ENCODE results near the gene FHAD1. TPM values are rescaled to one million over a fixed set of nuclear protein-coding genes. Genes with fewer than 3 reads are reported as not detected.

Gene FHAD1
- polyA plus RNA-seq, 1 of the 3 experiments (the other 2 are of a cell fraction): 0.48 TPM

DNA sequence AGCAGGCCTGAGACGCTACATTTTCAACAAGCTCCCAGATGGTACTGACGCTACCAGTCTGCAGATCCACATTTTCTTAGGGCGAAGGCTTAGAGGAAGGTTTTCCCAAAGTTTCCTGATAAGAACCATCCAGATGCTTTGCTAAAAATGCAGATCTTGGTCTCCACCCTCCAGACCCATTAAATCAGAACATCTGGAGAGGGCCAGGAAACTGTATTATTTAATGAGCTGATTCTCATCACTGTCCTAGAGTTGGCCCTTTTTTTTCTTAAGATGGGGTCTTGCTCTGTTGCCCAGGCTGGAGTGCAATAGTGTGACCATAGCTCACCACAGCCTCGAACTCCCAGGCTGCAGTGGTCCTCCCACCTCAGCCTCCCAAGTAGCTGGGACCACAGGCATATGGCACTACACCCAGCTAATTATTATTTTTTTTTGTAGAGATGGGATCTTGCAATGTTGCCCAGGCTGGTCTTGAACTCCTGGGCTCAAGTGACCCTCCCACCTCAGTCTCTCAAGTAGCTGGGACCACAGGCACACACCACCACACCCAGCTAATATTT lies 95.5 kb downstream of the FHAD1 start:
- no peaks in the 10 kb centered on the region for H3K27me3 ChIP-seq (ENCODE audit: insufficient read depth)
- H3K4me1 ChIP-seq (ENCODE audit: control insufficient read depth in 1 of 2, insufficient read depth in 2 of 2, low read depth in 1 of 2, low read length in 1 of 2): peaks cover 0 to 11% of the 10 kb centered on the region in 2 experiments; a peak in 2 of 4 replicates
- 0 out of 4 replicates have a peak overlapping the region, but pooled peaks of 1 of the 2 experiments have one; percentile 24 for H3K27ac ChIP-seq (ENCODE audit: low read depth in 2 of 2, low read length in 1 of 2)
- no peaks in the 10 kb centered on the region for H4K20me1 ChIP-seq (ENCODE audit: insufficient read depth)
- DNase-seq: no peak
- H3K9me3 ChIP-seq: no peaks in the 10 kb centered on the region; the same call in 1 of the 2 replicates
- ChIA-PET POLR2A (no interaction called here), CTCF (interaction anchor here (0.9 to 2.7 kb wide), 4 partner anchors 18 to 88 kb away, joined by 3 to 8 read pairs (median 5); no protein-coding TSS in a partner anchor)
- WGBS (ENCODE audit: low lambda C conversion rate): 89% methylated on average over 4 of the region's 4 CpGs
- 0 out of 2 replicates have a peak overlapping the region, but pooled peaks have one; percentile 13 for H2AFZ ChIP-seq (ENCODE audit: low read depth)
- H3K4me2 ChIP-seq: peak overlapping the region; percentile 24; the same call in 1 of the 2 replicates
- H3K9ac ChIP-seq: 0 out of 2 replicates have a peak overlapping the region, but pooled peaks have one; percentile 17
- H3K4me3 ChIP-seq (ENCODE audit: low read depth in 2 of 2, low read length in 1 of 2): no peak overlapping the region
- H3K79me2 ChIP-seq (ENCODE audit: insufficient read depth): no peaks in the 10 kb centered on the region
- no peaks in the 10 kb centered on the region for H3K9me2 ChIP-seq
- H3F3A ChIP-seq (replicated peaks; ENCODE audit: insufficient read depth): peaks cover 8% of the 10 kb centered on the region
- TF ChIP-seq MEF2A (IDR thresholded peaks at IDR 0.05; ENCODE audit: borderline replicate concordance, low read depth) (no peak), EZH2phosphoT487 (IDR thresholded peaks at IDR 0.05; ENCODE audit: borderline replicate concordance, low read depth) (no peak)
- H3K36me3 ChIP-seq (replicated peaks in 1 of 2; ENCODE audit: control insufficient read depth in 1 of 2, insufficient read depth in 2 of 2, low read length in 1 of 2): no peaks in the 10 kb centered on the region

DNA sequence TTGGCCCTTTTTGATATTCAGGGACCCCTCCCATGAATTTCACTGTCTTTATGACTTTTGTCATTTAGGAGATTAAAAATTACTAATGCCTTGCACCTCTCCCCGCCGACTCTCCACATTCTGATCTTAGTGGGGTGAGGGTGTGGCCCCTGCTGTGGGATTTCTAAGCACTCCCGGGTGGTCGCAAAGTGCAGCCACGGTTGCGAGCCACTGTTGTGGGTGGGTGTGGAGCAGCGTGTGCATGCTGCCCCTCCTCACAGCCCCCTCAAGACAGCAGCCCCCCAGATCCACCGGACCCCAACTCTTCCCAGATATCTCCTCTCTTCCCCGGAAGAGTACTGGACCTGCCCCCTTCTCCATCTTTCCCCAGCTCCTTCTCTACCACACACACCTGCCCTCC lies 96.1 kb downstream of the FHAD1 start:
- CTCF ChIA-PET: interaction anchor here (1.0 to 2.7 kb wide), 3 partner anchors 18 to 87 kb away, joined by 3 to 8 read pairs (median 6); no protein-coding TSS in a partner anchor
- Histone ChIP-seq H3K4me3 (ENCODE audit: low read depth in 2 of 2, low read length in 1 of 2) (no peak overlapping the region), H4K20me1 (ENCODE audit: insufficient read depth) (no peaks in the 10 kb centered on the region), H2AFZ (ENCODE audit: low read depth) (no peak overlapping the region), H3K79me2 (ENCODE audit: insufficient read depth) (no peaks in the 10 kb centered on the region), H3K36me3 (replicated peaks in 1 of 2; ENCODE audit: control insufficient read depth in 1 of 2, insufficient read depth in 2 of 2, low read length in 1 of 2) (no peaks in the 10 kb centered on the region), H3K27me3 (ENCODE audit: insufficient read depth) (no peaks in the 10 kb centered on the region), H3K27ac (ENCODE audit: low read depth in 2 of 2, low read length in 1 of 2) (no peak overlapping the region), H3K4me2 (no peak overlapping the region), H3K9me2 (no peaks in the 10 kb centered on the region), H3K9ac (no peak overlapping the region), H3K9me3 (no peaks in the 10 kb centered on the region; the same call in 1 of the 2 replicates), H3K4me1 (ENCODE audit: control insufficient read depth in 1 of 2, insufficient read depth in 2 of 2, low read depth in 1 of 2, low read length in 1 of 2) (peaks cover 0 to 7% of the 10 kb centered on the region in 2 experiments; a peak in 2 of 4 replicates), H3F3A (replicated peaks; ENCODE audit: insufficient read depth) (peaks cover 8% of the 10 kb centered on the region)
- WGBS (ENCODE audit: low lambda C conversion rate): 96% methylated on average over 9 of the region's 9 CpGs
- TF ChIP-seq RCOR1 (IDR thresholded peaks at IDR 0.05; ENCODE audit: low read length) (no peak), TAF1 (IDR thresholded peaks at IDR 0.05; ENCODE audit: borderline replicate concordance, low read depth, low read length) (no peak)
- POLR2A ChIA-PET: no interaction called here
- DNase-seq: no peak

DNA sequence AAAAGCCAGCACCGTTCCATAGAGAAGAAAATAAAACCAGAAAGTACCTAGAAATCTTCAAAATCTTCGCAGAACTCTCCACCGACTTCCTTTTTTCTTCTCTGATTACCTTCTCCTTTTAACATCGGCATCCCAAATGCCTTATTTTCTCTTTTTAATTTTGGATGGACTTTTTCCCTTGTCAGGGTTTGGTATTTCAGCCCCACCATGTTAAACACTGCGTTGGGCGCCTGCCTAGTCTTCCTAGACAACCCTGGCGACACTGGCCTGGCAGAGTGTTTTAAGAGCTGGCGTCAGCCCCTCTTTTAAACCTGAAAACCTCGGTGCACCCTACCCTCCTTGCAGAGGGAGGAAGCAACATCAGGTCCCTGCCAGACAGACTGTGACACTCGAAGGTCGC lies 96.7 kb downstream of the FHAD1 start:
- H3K4me3 ChIP-seq (ENCODE audit: low read depth in 2 of 2, low read length in 1 of 2): no peak overlapping the region
- H3F3A ChIP-seq (replicated peaks; ENCODE audit: insufficient read depth): peaks cover 8% of the 10 kb centered on the region
- no peak overlapping the region for H2AFZ ChIP-seq (ENCODE audit: low read depth)
- WGBS (ENCODE audit: low lambda C conversion rate): 87% methylated on average over 10 of the region's 11 CpGs
- H4K20me1 ChIP-seq (ENCODE audit: insufficient read depth): no peaks in the 10 kb centered on the region
- peaks cover 0 to 7% of the 10 kb centered on the region in 2 experiments; a peak in 2 of 4 replicates for H3K4me1 ChIP-seq (ENCODE audit: control insufficient read depth in 1 of 2, insufficient read depth in 2 of 2, low read depth in 1 of 2, low read length in 1 of 2)
- ChIA-PET POLR2A (no interaction called here), CTCF (interaction anchor here (1.6 kb wide), 1 partner anchor 19 kb away, joined by 6 read pairs; no protein-coding TSS in a partner anchor)
- no peaks in the 10 kb centered on the region for H3K27me3 ChIP-seq (ENCODE audit: insufficient read depth)
- H3K79me2 ChIP-seq (ENCODE audit: insufficient read depth): no peaks in the 10 kb centered on the region
- no peak for TF ChIP-seq NRF1 (IDR thresholded peaks at IDR 0.05; ENCODE audit: low read depth, low read length)
- no peak for TF ChIP-seq JUND (IDR thresholded peaks at IDR 0.05)
- no peak for TF ChIP-seq MXI1 (IDR thresholded peaks at IDR 0.05; ENCODE audit: low read depth, low read length)
- TF ChIP-seq YY1 (IDR thresholded peaks at IDR 0.05; ENCODE audit: low read depth): no peak
- TF ChIP-seq RCOR1 (IDR thresholded peaks at IDR 0.05; ENCODE audit: low read length): no peak
- no peak for TF ChIP-seq TEAD4 (IDR thresholded peaks at IDR 0.05; ENCODE audit: borderline replicate concordance, insufficient read depth)
- TF ChIP-seq, protein P1, sequence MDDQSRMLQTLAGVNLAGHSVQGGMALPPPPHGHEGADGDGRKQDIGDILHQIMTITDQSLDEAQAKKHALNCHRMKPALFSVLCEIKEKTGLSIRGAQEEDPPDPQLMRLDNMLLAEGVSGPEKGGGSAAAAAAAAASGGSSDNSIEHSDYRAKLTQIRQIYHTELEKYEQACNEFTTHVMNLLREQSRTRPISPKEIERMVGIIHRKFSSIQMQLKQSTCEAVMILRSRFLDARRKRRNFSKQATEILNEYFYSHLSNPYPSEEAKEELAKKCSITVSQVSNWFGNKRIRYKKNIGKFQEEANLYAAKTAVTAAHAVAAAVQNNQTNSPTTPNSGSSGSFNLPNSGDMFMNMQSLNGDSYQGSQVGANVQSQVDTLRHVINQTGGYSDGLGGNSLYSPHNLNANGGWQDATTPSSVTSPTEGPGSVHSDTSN (IDR thresholded peaks at IDR 0.05): no peak
- H3K9me3 ChIP-seq: no peaks in the 10 kb centered on the region; the same call in 1 of the 2 replicates
- no peaks in the 10 kb centered on the region for H3K36me3 ChIP-seq (replicated peaks in 1 of 2; ENCODE audit: control insufficient read depth in 1 of 2, insufficient read depth in 2 of 2, low read length in 1 of 2)
- DNase-seq: no peak
- H3K4me2 ChIP-seq: no peak overlapping the region
- H3K9ac ChIP-seq: no peak overlapping the region
- H3K9me2 ChIP-seq: no peaks in the 10 kb centered on the region
- no peak overlapping the region for H3K27ac ChIP-seq (ENCODE audit: low read depth in 2 of 2, low read length in 1 of 2)

Measured in SK-N-SH (cell line).